ENCODE data around the gene MAP6D1.
"Not testable (repeated sequence)": the region's sequence is repeated elsewhere in the genome, so short reads cannot be mapped to it uniquely, and the experiment has no call there.

Gene MAP6D1

DNA sequence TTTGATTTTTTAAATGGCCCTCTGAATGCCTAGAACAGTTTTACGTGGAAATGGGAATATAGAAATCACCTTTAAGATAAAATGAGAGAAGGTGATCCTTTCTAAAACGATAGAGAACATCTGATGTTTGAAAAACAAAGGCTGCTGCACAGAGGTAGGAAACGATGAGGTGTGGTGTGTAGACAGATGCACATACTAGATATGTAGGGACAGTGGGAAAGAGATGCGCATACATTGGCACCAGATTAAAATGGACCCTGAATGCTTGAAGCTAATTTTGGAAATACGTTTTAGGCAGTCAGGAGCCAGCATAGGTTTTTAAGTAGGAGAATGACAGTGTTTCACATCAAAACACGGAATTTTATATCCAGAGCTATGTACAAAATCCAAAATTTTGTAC is 29.0 kb downstream of the MAP6D1 start:
- no peak for DNase-seq

DNA sequence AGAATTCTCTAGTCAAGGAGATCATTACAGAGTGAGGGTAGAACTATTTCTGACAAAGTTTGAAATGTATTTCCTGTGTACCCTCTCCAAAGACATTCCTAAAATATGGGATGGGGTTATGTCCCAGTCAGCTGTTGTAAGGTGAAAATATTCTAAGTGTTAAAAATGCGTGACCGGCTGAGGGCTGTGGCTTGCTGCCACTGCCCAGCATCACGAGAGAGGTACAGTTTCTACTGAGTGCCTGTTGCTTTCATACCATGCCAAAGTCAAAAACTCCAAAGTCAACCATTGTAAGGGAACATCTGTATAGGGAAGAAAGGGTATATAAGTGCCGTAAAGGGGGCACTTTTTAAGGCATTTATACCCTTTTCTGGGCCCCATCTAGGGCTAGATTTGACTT is 30.9 kb downstream of the MAP6D1 start:
- DNase-seq: no peak

DNA sequence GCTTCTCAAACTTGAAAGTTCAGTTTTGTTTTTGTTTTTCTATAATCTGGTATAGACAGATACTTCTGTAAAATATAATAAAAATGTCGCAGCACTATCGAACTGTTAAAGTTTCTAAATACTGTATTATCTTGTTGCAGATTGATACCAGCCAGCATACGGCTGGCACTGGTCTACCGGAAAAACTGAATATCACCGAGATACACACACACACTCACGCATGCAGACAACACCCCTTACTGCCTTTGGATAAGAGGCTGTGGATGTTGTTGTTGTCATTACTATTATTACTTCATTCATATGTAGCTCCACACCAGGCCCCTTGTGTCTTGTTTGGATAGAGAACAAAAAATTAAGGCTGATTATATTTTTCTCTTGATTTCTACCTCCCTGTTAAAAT is 32.4 kb downstream of the MAP6D1 start:
- no peak for DNase-seq

DNA sequence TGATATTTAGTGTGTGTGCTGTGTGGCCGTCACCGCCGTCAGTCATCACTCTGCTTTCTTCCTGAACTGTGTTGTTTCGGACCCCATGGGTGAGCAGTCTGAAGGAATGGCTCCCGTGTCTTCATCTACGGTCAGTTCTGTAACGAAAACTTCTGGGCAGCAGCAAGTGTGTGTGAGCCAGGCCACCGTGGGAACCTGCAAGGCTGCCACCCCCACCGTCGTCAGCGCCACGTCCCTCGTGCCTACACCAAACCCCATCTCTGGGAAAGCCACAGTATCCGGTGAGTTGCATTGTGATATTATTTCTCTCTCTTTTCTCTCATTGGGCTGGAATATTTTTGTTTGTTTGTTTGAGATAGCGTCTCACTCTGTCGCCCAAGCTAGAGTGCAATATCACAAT is 34.7 kb downstream of the MAP6D1 start:
- DNase-seq: no peak

DNA sequence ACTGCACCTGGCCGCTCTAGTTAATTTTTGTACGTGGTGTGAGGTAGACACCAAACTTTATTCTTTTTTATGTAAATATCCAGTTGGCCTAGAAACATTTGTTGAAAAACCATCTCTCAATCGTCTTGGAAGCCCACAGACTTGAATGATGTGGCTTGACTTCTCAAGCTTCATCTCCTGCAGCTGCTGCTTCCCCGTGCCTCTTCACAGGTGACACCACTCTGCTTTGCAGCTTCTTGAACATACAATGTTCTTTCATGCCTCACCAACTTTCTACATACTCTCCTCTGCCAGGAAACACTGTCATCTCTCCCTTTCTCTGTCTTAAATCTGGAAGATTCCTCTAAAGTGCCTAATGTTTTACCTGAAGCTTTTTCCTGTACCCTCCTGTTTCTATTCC is 35.6 kb downstream of the MAP6D1 start:
- DNase-seq: no peak

DNA sequence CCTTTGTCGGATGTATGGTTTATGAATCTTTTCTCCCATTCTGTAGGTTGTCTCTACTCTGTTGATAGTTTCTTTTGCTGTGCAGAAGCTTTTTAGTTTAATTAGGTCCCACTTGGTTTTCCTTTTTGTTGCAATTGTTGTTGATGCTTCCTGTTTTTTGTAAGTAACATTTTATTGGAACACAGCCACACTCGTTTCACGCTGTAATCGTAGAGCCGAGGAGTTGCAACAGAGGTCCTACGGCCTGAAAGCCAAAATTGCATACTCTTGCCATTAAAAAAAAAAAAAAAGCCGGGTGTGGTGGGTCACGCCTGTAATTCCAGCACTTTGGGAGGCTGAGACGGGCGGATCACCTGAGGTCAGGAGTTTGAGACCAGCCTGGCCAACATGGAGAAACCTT is 40.9 kb downstream of the MAP6D1 start:
- DNase-seq: not testable (repeated sequence)

DNA sequence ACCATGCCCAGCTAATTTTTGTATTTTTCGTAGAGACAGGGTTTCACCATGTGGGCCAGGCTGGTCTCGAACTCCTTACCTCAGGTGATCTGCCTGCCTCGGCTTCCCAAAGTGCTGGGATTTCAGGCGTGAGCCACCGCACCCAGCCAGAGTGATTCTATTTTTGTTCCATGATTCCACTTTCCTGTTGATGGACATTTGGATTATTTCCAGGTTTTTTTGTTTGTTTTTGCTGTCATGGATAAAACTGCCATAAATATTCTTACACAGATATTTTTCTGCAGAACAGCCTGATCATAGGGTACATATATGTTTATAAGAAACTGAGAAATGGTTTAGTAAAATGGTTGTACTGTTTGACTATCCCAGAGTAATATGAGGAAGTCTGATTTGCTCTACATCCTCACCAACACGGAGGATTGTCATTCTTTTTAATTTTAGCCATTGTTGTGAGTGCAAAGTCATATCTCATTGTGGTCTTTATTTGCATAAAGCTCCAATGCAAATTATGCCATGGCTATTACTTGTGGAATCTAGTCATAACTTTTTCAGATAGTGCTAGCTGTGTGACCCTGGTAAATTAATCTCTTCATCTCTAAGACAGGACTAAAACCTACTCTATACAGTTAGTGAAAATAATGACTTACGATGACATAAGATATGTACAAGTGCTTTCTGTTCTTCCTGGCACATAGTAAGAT is 42.7 kb downstream of the MAP6D1 start:
- DNase-seq: no peak

DNA sequence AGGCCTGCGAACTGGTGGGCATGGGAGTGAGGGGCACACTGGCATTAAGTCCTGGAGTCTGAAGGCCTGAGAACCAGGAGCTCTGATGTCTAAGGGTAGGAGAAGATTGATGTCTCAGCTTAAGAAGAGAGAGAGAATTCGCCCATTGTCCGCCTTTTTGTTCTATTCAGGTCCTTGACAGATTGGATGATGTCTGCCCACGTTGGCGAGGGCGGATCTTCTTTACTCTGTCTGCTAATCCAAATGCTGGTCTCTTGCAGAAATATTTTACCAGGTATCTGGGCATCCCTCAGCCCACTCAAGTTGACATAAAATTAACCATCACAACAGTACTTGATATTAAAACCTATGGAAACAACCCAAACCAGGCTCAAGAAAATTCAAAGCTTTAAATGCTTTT is 44.1 kb downstream of the MAP6D1 start:
- no peak for DNase-seq

DNA sequence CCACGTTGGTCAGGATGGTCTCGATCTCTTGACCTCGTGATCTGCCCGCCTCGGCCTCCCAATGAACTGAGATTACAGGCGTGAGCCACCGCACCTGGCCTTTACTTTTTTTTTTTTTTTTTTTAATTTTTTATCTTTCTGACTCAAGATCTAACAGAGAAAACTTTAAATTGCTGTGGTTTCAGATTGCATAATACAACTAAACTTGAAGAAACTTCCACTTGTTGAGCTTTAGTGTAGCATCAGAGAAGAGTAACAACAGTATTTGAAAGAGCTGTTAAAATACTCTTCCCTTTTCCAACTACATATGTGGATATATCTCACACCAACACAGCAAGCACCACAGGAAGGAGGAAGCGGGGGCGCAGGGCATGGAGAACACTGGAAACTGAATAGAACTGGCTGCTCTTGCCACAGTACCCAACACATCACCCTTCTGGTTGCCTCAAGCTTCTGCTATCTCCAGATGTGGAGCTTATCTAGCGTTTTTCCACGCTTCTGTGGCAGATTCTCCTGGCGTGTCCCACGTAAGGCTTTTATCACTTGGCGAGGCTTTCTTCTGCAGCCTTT is 45.4 kb downstream of the MAP6D1 start:
- no peak for DNase-seq

DNA sequence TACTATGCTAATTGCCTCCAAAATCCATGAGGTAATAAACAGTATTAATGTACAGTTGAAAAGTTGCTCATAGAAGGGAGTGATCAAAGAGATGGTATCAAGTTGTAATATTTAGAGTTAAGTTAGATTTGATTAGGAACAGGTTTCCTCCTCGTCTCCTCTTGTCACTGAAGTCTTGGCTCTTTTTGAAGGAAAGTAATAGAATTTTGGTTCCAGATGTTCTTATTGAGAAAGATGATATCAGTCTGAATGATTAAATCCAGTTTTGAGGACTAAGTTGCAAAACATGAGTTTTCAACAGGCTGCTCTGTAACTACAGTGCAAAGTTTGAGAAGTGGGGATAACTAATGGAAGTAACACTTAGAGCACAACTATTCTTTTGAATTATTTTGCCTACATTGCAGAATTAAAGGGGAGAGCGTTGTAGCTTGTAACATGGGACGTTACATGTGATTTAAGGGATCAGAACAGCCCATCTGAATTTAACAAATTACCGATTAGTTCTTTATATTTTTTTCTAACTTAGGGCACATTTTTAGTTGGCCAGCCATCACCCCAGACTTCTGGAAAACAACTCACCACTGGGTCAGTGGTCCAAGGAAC is 48.3 kb downstream of the MAP6D1 start:
- DNase-seq: no peak

DNA sequence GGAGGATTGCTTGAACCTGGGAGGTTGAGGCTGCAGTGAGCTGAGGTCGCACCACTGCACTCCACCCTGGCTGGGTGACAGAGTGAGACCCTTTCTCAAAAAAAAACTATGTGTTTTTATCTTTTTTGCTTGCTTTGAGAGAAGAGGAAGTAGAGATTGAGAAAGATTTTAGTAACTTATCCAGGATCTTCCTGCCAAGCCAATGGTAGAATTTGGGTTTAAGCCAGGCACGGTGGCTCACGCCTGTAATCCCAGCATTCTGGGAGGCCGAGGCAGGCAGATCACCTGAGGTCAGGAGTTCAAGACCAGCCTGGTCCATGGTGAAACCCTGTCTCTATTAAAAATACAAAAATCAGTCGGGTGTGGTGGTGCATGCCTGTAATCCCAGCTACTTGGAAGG is 48.9 kb downstream of the MAP6D1 start:
- not testable (repeated sequence) for DNase-seq

DNA sequence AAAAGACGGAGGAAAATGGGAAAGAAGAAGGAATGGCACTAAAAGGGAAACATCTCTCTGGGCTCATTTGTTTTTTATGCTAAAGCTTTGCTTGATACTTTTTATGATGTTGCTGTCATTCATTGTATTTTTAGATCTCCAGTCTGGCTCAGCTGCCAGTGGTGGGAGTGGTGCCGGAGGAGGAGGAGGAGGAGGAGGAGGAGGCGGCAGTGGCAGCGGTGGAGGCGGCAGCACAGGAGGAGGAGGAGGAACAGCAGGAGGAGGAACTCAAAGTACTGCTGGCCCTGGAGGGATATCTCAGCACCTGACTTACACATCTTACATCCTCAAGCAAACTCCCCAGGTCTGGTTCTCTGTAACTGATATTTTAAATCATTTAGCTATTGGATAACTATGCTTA is 49.6 kb downstream of the MAP6D1 start:
- DNase-seq: no peak

DNA sequence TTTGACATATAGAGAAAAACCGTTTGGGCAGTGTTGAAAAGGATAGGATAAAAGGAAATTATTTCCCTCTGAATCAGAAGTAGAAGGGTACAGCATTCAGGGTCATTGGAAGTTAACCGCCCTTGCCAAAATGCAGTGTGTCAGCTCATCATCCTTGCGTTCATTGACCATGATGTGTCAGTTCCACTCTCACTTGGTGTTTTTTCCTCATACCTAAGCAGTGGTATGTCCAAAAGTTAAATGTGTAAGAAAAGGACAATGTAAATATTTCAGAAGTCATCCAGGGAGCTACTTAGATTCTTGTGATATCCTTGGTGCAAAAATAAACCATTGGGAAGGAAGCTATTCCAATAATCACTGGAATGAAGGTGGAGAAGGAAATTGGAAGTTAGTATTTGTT is 50.7 kb downstream of the MAP6D1 start:
- no peak for DNase-seq

DNA sequence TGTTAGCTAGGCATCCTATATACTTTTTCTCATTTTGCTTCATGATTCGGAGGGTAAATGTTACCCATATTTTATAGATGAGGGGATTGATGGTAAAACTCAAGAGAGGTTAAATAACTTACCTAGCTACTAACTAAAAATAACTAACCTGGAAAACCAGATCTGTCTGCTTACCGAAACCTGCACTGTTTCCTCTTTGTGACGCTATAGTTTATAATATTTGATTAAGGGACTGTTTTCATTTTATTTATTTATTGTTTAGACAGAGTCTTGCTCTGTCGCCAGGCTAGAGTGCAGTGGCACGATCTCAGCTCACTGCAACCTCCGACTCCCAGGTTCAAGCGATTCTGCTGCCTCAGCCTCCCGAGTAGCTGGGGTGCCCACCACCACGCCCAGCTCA is 55.9 kb downstream of the MAP6D1 start:
- no peak for DNase-seq

DNA sequence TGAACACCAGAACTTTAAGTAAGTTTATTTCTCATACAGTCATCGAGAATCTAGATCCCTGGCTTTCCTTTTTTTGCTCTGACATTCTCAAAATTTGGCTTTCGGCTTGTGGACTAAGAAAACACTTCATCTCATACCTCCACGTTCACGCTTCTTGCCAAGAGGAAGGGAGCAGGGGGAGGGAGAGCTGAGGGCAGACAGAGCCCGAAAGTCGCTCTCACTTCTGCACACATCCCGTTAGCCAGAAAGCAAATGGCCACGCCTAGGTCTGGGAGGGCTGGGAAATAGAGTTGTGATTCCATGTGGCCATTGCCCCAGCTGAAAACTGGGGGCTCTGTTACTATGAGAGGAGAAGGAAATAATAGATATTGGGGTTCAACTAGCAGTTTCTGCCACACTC is 57.3 kb downstream of the MAP6D1 start:
- no peak for DNase-seq

DNA sequence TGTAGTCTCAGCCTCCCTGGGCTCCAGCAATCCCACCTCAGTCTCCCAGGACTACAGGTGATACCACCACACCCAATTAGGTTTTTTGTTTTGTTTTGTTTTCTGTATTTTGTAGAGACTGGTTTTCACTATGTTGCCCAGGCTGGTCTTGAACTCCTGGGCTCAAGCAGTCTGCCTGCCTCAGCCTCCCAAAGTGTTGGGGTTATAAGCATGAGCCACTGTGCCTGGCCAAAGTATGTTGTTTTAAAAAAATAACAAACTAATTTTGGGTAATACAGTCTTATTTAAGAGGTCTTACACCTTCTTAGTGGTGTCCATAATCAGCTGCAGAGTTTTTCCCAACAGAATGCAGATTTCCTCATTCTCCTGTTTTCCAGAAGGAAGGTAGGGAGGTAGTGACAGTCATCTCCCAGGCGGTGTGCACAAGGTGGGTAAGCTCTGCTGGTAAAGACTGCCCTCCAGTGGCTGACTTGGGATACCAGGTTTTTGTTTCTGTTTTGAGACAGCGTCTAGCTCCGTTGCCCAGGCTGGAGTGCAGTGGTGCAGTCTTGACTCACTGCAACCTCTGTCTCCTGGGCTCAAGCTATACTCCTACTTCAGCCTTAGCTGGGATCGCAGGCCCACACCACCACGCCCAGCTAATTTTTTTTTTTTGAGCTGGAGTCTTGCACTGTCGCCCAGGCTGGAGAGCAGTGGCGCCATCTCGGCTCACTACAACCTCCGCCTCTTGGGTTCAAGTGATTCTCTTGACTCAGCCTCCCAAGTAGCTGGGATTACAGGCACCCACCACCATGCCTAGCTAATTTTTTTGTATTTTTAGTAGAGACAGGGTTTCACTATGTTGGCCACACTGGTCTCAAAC is 58.4 kb downstream of the MAP6D1 start:
- DNase-seq: peak; percentile 51

DNA sequence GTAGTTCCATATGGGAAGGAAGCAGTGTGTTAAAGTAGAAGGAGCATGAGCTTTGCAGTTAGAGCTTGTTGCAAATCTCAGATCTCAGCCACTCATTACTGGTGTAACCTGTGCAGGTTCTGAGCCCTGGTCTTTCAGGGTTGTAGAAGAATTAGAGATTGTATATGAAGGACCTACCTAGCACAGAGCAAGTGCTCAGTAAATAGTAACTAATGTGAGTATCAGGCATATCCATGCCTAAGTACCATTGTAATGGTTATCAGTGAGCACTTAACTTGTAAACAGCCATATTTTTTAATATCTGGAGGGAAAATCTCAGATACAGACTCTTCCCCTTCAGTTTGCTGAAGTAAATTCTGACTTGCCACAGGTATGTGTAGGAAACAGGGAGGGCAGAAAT is 59.3 kb downstream of the MAP6D1 start:
- no peak for DNase-seq
